Liver (tissue), 9 donors: Measurements from ENCODE around the gene IL1RAP. TPM values are rescaled to one million over a fixed set of nuclear protein-coding genes. Genes with fewer than 3 reads are reported as not detected.

Experiments used
- DNase-seq: peaks from one replicate; pipeline ENCODE4 v3.0.0-alpha.2; 2017; ENCODE audit warnings: low spot score
- H3K27ac ChIP-seq, 2 donors: one replicate each; pipeline ENCODE4 v1.7.0; 2013; ENCODE audit warnings: inconsistent platforms in 2 of 2, low read length in 2 of 2, control low read depth in 1 of 2, low read depth in 1 of 2, mild to moderate bottlenecking in 1 of 2
- H3K27me3 ChIP-seq, 4 donors: one replicate each; pipeline versions ENCODE4 v1.6.1 to v1.7.0; 2013; ENCODE audit warnings: low read length in 3 of 4, inconsistent platforms in 1 of 4, mild to moderate bottlenecking in 1 of 4, moderate library complexity in 1 of 4; ENCODE audit not compliant: control insufficient read depth in 4 of 4, insufficient read depth in 4 of 4
- H3K36me3 ChIP-seq, 4 donors: one replicate each; pipeline versions ENCODE4 v1.6.1 to v1.7.0; 2013; ENCODE audit warnings: low read length in 3 of 4, mild to moderate bottlenecking in 3 of 4, low read depth in 1 of 4, moderate library complexity in 1 of 4; ENCODE audit not compliant: control insufficient read depth in 4 of 4, insufficient read depth in 3 of 4
- H3K4me1 ChIP-seq, 4 donors: one replicate each; pipeline versions ENCODE4 v1.6.1 to v1.7.0; 2013; ENCODE audit warnings: low read length in 3 of 4, mild to moderate bottlenecking in 3 of 4, moderate library complexity in 1 of 4; ENCODE audit not compliant: control insufficient read depth in 4 of 4, insufficient read depth in 4 of 4
- H3K4me3 ChIP-seq, 3 donors: one replicate each; pipeline versions ENCODE4 v1.6.1 to v1.7.0; 2013; ENCODE audit warnings: low read length in 3 of 3, control low read depth in 1 of 3, low read depth in 1 of 3, mild to moderate bottlenecking in 1 of 3
- H3K9ac ChIP-seq, 2 donors: one replicate each; pipeline ENCODE4 v1.7.0; 2013; ENCODE audit warnings: low read length in 2 of 2, mild to moderate bottlenecking in 2 of 2, moderate library complexity in 2 of 2, control low read depth in 1 of 2, low read depth in 1 of 2
- H3K9me3 ChIP-seq, 4 donors: one replicate each; pipeline versions ENCODE4 v1.6.1 to v1.7.0; 2013; ENCODE audit warnings: low read length in 3 of 4; ENCODE audit not compliant: control insufficient read depth in 4 of 4
- CTCF ChIP-seq: fragments of 150-350 bp; IDR thresholded peaks from 2 replicates; pipeline ENCODE4 v1.5.1; 2017; ENCODE audit warnings: improper control_type of control experiment, low read depth, low read length; ENCODE audit not compliant: missing input control
- EGR1 ChIP-seq, 2 donors: IDR thresholded peaks; 2 replicates each; pipeline ENCODE4 v1.6.1; 2016 to 2018; ENCODE audit warnings: antibody characterized with exemption in 2 of 2, low read depth in 2 of 2
- FOXA1 ChIP-seq: IDR thresholded peaks from 2 replicates; pipeline ENCODE4 v1.6.1; 2016; ENCODE audit warnings: antibody characterized with exemption
- FOXA2 ChIP-seq: IDR thresholded peaks from 2 replicates; pipeline ENCODE4 v1.6.1; 2016; ENCODE audit warnings: antibody characterized with exemption
- GABPA ChIP-seq, 2 donors: IDR thresholded peaks in 1 of 2; conservative IDR thresholded peaks in 1 of 2; 2 replicates each; pipeline ENCODE4 v1.6.1; 2016; ENCODE audit warnings: antibody characterized with exemption in 2 of 2, mild to moderate bottlenecking in 1 of 2, moderate library complexity in 1 of 2
- HNF4A ChIP-seq, 2 donors: conservative IDR thresholded peaks; 2 replicates each; pipeline ENCODE4 v1.6.1; 2016; ENCODE audit warnings: antibody characterized with exemption in 2 of 2, mild to moderate bottlenecking in 2 of 2
- HNF4G ChIP-seq: IDR thresholded peaks from 2 replicates; pipeline ENCODE4 v1.6.1; 2016; ENCODE audit warnings: antibody characterized with exemption
- JUND ChIP-seq, 2 donors: IDR thresholded peaks; 2 replicates each; pipeline ENCODE4 v1.6.1; 2016; ENCODE audit warnings: antibody characterized with exemption in 2 of 2
- NR2F2 ChIP-seq: IDR thresholded peaks from 2 replicates; pipeline ENCODE4 v1.6.1; 2016; ENCODE audit warnings: antibody characterized with exemption
- RAD21 ChIP-seq, 2 donors: IDR thresholded peaks; 2 replicates each; pipeline ENCODE4 v1.6.1; 2016; ENCODE audit warnings: antibody characterized with exemption in 2 of 2, mild to moderate bottlenecking in 2 of 2
- RXRA ChIP-seq, 2 donors: IDR thresholded peaks; 2 replicates each; pipeline ENCODE4 v1.6.1; 2017 to 2018; ENCODE audit warnings: antibody characterized with exemption in 2 of 2, mild to moderate bottlenecking in 1 of 2
- SP1 ChIP-seq: IDR thresholded peaks from 2 replicates; pipeline ENCODE4 v1.6.1; 2018; ENCODE audit warnings: antibody characterized with exemption, mild to moderate bottlenecking
- TAF1 ChIP-seq: conservative IDR thresholded peaks from 2 replicates; pipeline ENCODE4 v1.6.1; 2016; ENCODE audit warnings: antibody characterized with exemption, mild to moderate bottlenecking
- YY1 ChIP-seq: IDR thresholded peaks from 2 replicates; pipeline ENCODE4 v1.6.1; 2016; ENCODE audit warnings: antibody characterized with exemption, mild to moderate bottlenecking
- WGBS: extraction: QIAGEN DNeasy Blood & Tissue Kit; methylation state at CpG from one replicate; pipeline ENCODE4 v1.1.7; 2013; 5-methylcytosine and 5-hydroxymethylcytosine counted together
- polyA plus RNA-seq, 2 donors: library from polyadenylated mRNA; stranded (reverse) in 1 of 2; unstranded in 1 of 2; fragments of 200-250 nt in 1 of 2; fragments of >200 nt in 1 of 2; fragmentation: Nextera tagmentation in 1 of 2; extraction: Ambion mirVana in 1 of 2; gene quantifications; one replicate each; pipeline versions ENCODE4 v1.2.1 to v1.2.3, GENCODE V29; 2013 to 2015
- total RNA-seq, 2 donors: library from RNA; depleted of rRNA; stranded (reverse); fragments of >200 nt; gene quantifications; one replicate each; pipeline ENCODE4 v1.2.3, GENCODE V29; 2014
- TF ChIP-seq, protein P1 (sequence below): IDR thresholded peaks from 2 replicates; pipeline ENCODE4 v1.6.1; 2016; ENCODE audit warnings: antibody characterized with exemption
- TF ChIP-seq, protein P2 (sequence below): IDR thresholded peaks from 2 replicates; pipeline ENCODE4 v1.6.1; 2016; ENCODE audit warnings: antibody characterized with exemption, mild to moderate bottlenecking
- TF ChIP-seq, protein P3 (sequence below): IDR thresholded peaks from 2 replicates; pipeline ENCODE4 v1.6.1; 2016; ENCODE audit warnings: antibody characterized with exemption
- TF ChIP-seq, protein P4 (sequence below): IDR thresholded peaks from 2 replicates; pipeline ENCODE4 v1.6.1; 2016; ENCODE audit warnings: antibody characterized with exemption
- donor health status: healthy.
- donor health status: healthy.
- donor health status: healthy.
- donor health status: healthy.
- donor health status: healthy.

IL1RAP gene
- total and polyA plus RNA-seq, 4 donors: 53.7 to 230 (median 71.6) TPM

DNA sequence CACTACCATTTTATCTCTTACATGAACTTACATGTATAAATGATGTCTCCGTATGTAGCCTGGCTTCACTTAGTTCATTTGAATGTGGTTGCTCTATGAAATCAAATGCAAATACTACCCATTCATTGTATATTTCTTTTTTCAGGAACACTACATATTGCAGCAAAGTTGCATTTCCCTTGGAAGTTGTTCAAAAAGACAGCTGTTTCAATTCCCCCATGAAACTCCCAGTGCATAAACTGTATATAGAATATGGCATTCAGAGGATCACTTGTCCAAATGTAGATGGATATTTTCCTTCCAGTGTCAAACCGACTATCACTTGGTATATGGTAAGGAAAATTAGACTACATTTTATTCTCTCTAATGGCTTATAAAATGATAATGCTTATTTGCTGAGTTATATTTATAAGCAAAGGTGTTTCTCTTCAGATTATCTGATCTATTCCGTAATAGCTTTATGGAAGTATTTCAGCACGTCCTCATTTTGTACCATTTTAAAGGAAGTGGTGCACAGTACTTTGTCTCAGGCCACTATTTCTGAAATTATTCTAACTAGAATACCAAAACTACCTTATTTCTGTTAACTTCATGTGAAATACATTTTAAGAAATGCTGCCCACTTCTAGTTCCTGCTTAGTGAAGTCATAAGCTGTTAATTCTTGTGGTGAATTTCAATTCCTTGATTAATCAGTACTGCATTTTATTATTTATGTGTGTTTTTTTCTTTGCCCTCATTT lies 95.1 kb downstream of the IL1RAP start (continued):
- TF ChIP-seq HNF4A (conservative IDR thresholded peaks at IDR 0.05) (no peak), SP1 (no peak), RAD21 (IDR thresholded peaks at IDR 0.05) (no peak), RXRA (IDR thresholded peaks at IDR 0.05) (no peak)
- TF ChIP-seq, protein P1, sequence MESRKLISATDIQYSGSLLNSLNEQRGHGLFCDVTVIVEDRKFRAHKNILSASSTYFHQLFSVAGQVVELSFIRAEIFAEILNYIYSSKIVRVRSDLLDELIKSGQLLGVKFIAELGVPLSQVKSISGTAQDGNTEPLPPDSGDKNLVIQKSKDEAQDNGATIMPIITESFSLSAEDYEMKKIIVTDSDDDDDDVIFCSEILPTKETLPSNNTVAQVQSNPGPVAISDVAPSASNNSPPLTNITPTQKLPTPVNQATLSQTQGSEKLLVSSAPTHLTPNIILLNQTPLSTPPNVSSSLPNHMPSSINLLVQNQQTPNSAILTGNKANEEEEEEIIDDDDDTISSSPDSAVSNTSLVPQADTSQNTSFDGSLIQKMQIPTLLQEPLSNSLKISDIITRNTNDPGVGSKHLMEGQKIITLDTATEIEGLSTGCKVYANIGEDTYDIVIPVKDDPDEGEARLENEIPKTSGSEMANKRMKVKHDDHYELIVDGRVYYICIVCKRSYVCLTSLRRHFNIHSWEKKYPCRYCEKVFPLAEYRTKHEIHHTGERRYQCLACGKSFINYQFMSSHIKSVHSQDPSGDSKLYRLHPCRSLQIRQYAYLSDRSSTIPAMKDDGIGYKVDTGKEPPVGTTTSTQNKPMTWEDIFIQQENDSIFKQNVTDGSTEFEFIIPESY: no peak

GRCh38 chr3:190614226-190615059 lies 100.6 kb downstream of the IL1RAP start:
- Histone ChIP-seq H3K9me3 (no peaks in the 10 kb centered on the region), H3K36me3 (peaks cover 0 to 9% (median 5%) of the 10 kb centered on the region in 4 donors), H3K27me3 (no peaks in the 10 kb centered on the region), H3K27ac (peak overlapping the region; percentile 69 to 72), H3K4me1 (peaks cover 3 to 52% (median 29%) of the 10 kb centered on the region in 4 donors), H3K4me3 (peak overlapping the region in 1 of 3 donors; percentile 39), H3K9ac (no peak overlapping the region)
- WGBS: 38% methylated on average over 11 of the region's 11 CpGs
- no peak for DNase-seq
- TF ChIP-seq, protein P1: no peak
- TF ChIP-seq SP1: no peak
- TF ChIP-seq FOXA2: no peak
- TF ChIP-seq EGR1 (IDR thresholded peaks at IDR 0.05; ENCODE audit: low read depth in 2 of 2): no peak
- no peak for TF ChIP-seq CTCF
- no peak for TF ChIP-seq TAF1
- no peak for TF ChIP-seq GABPA (IDR thresholded peaks at IDR 0.05 in 1 of 2, conservative IDR thresholded peaks at IDR 0.05 in 1 of 2)
- TF ChIP-seq, protein P2, sequence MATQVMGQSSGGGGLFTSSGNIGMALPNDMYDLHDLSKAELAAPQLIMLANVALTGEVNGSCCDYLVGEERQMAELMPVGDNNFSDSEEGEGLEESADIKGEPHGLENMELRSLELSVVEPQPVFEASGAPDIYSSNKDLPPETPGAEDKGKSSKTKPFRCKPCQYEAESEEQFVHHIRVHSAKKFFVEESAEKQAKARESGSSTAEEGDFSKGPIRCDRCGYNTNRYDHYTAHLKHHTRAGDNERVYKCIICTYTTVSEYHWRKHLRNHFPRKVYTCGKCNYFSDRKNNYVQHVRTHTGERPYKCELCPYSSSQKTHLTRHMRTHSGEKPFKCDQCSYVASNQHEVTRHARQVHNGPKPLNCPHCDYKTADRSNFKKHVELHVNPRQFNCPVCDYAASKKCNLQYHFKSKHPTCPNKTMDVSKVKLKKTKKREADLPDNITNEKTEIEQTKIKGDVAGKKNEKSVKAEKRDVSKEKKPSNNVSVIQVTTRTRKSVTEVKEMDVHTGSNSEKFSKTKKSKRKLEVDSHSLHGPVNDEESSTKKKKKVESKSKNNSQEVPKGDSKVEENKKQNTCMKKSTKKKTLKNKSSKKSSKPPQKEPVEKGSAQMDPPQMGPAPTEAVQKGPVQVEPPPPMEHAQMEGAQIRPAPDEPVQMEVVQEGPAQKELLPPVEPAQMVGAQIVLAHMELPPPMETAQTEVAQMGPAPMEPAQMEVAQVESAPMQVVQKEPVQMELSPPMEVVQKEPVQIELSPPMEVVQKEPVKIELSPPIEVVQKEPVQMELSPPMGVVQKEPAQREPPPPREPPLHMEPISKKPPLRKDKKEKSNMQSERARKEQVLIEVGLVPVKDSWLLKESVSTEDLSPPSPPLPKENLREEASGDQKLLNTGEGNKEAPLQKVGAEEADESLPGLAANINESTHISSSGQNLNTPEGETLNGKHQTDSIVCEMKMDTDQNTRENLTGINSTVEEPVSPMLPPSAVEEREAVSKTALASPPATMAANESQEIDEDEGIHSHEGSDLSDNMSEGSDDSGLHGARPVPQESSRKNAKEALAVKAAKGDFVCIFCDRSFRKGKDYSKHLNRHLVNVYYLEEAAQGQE: no peak
- no peak for TF ChIP-seq HNF4G
- TF ChIP-seq HNF4A (conservative IDR thresholded peaks at IDR 0.05): peak in 1 of 2 donors; percentile 60
- TF ChIP-seq, protein P3, sequence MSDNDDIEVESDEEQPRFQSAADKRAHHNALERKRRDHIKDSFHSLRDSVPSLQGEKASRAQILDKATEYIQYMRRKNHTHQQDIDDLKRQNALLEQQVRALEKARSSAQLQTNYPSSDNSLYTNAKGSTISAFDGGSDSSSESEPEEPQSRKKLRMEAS: no peak
- no peak for TF ChIP-seq FOXA1
- TF ChIP-seq NR2F2: no peak
- peak in 1 of 2 donors; percentile 34 for TF ChIP-seq JUND (IDR thresholded peaks at IDR 0.05)
- peak in 1 of 2 donors; percentile 4 for TF ChIP-seq RAD21 (IDR thresholded peaks at IDR 0.05)
- TF ChIP-seq YY1: no peak
- TF ChIP-seq, protein P4, sequence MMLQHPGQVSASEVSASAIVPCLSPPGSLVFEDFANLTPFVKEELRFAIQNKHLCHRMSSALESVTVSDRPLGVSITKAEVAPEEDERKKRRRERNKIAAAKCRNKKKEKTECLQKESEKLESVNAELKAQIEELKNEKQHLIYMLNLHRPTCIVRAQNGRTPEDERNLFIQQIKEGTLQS: no peak
- TF ChIP-seq RXRA (IDR thresholded peaks at IDR 0.05): no peak
